Activated naive CD4-positive, alpha-beta T cell treated with anti-CD3 and anti-CD28 coated beads, Interleukin-2, amount 10 ng/mL, durations not matched to agents 7 days and 5 days (primary cell): Measurements from ENCODE around the gene GSN.
"Not testable (repeated sequence)": the region's sequence is repeated elsewhere in the genome, so short reads cannot be mapped to it uniquely, and the experiment has no call there.

ENCODE experiments used
- CTCF ChIA-PET: fragments of 350-600 bp; sonication (Branson Sonifier 250); formaldehyde crosslinking; loops from one replicate; lab custom pipeline; 2021; ENCODE audit warnings: antibody characterized with exemption; lab: Charles Lee
- DNase-seq: peaks from one replicate; pipeline ENCODE4 v3.0.0-alpha.2; 2020
- H3K27ac Mint-ChIP-seq: one replicate; pipeline ENCODE4 v1.8.0; 2021; ENCODE audit warnings: mild to moderate bottlenecking, moderate library complexity, mixed read lengths
- H3K27me3 Mint-ChIP-seq: one replicate; pipeline ENCODE4 v1.8.0; 2021; ENCODE audit warnings: mild to moderate bottlenecking, mixed read lengths
- H3K36me3 Mint-ChIP-seq: one replicate; pipeline ENCODE4 v1.8.0; 2021; ENCODE audit warnings: mixed read lengths
- H3K4me1 Mint-ChIP-seq: one replicate; pipeline ENCODE4 v1.8.0; 2021; ENCODE audit warnings: mixed read lengths
- H3K4me3 Mint-ChIP-seq: one replicate; pipeline ENCODE4 v1.8.0; 2021; ENCODE audit warnings: mild to moderate bottlenecking, moderate library complexity, mixed read lengths
- H3K9me3 Mint-ChIP-seq: one replicate; pipeline ENCODE4 v1.8.0; 2021; ENCODE audit warnings: mixed read lengths

GSN gene

DNA sequence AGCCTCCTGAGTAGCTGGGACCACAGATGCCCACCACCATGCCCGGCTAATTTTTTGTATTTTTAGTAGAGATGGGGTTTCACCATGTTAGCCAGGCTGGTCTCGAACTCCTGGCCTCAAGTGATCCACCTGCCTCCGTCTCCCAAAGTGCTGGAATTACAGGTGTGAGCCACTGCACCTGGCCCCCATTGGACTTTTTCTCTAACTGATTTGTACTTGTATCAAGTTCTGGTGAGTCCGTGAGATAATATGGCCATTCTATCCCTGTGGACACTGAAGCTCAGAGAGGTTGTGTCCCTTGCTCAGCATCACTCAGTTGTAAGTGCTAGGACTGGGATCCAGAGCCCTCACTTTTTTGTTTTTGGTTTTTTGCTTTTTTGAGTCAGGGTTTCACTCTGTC lies 23.6 kb downstream of the GSN start:
- H3K4me1 Mint-ChIP-seq, H3K27me3 Mint-ChIP-seq, DNase-seq, H3K4me3 Mint-ChIP-seq, H3K36me3 Mint-ChIP-seq, CTCF ChIA-PET, H3K27ac Mint-ChIP-seq, H3K9me3 Mint-ChIP-seq: not testable (repeated sequence)

DNA sequence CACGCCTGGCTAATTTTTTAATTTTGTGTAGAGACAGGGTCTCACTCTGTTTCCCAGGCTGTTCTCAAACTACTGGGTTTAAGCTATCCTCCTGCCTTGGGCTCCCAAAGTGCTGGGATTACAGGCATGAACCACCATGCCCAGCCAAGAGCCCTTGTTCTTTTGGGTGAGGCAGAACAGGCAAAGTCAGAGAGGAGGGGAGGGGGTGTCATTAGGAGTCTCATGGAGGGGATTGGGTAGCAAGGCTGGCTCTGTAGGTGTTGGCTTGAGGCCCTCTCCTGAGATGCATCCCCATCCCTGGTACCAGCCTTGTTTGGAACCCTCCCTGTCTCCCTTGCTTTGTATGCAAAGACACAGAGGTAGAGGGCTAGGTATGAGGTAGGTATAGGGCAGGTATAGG lies 24.1 kb downstream of the GSN start:
- DNase-seq, result peak; percentile 15
- H3K4me1 Mint-ChIP-seq, result no peaks in the 10 kb centered on the region
- no peaks in the 10 kb centered on the region for H3K36me3 Mint-ChIP-seq
- no peaks in the 10 kb centered on the region for H3K9me3 Mint-ChIP-seq
- H3K4me3 Mint-ChIP-seq, result no peak overlapping the region
- H3K27me3 Mint-ChIP-seq, result peaks cover 6% of the 10 kb centered on the region
- no peak overlapping the region for H3K27ac Mint-ChIP-seq
- CTCF ChIA-PET, result no interaction called here

- Mint-ChIP-seq H3K27me3 (peaks cover 7% of the 10 kb centered on the region), H3K9me3 (no peaks in the 10 kb centered on the region), H3K4me3 (no peak overlapping the region), H3K36me3 (no peaks in the 10 kb centered on the region), H3K4me1 (no peaks in the 10 kb centered on the region), H3K27ac (no peak overlapping the region)
- CTCF ChIA-PET, result no interaction called here
- DNase-seq, result peak; percentile 1
Measured at GRCh38 chr9:121292801-121293241, 24.9 kb downstream of the GSN start.

GRCh38 chr9:121294151-121294743 lies 26.3 kb downstream of the GSN start:
- no peak overlapping the region for H3K4me3 Mint-ChIP-seq
- H3K36me3 Mint-ChIP-seq, result no peaks in the 10 kb centered on the region
- peaks cover 22% of the 10 kb centered on the region for H3K27me3 Mint-ChIP-seq
- no peaks in the 10 kb centered on the region for H3K9me3 Mint-ChIP-seq
- peaks cover 7% of the 10 kb centered on the region for H3K4me1 Mint-ChIP-seq
- CTCF ChIA-PET, result interaction anchor here (0.7 kb wide), 1 partner anchor 15 kb away, joined by 3 read pairs; no protein-coding TSS in a partner anchor
- H3K27ac Mint-ChIP-seq, result no peak overlapping the region
- peak; percentile 5 for DNase-seq

DNA sequence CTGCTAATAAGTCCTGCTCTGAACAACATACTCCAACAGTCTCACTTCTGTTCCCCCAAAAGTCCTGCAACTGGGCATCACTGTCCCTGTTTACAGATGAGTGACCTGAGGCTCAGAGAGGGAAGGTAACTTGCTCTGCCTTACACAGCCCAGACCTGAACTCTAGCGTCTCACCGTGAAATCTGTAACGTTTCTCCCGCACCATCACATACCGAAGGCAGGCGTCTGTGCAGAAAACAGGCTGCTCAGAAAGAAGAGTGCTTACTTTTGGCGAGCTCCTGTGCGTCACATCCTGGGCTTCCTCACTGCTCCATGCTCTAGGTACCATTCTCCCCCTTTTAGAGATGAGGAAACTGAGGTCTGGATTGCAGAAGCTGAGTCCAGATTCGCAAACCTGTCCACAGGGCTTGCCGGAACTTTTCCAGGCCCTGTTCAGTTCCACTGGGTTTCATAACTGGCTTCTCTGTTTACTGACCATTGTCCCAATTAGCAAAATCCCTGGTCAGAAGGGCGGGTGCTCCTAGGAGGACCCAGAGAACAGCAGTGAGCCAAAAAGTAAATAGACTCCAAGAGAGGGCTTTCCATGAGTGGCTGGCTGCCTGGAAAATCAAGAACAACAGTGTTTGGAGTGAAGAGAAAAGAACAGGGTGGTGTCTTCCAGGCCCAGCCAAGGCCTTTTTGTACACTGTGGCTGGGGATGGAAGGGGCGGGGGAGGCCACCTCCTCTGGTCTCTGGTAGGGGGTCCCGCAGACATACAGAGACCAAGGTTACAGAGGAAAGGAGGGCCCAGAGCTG lies 27.1 kb downstream of the GSN start:
- Mint-ChIP-seq H3K27ac (no peak overlapping the region), H3K9me3 (no peaks in the 10 kb centered on the region), H3K27me3 (peaks cover 23% of the 10 kb centered on the region), H3K4me1 (peaks cover 11% of the 10 kb centered on the region), H3K36me3 (no peaks in the 10 kb centered on the region), H3K4me3 (no peak overlapping the region)
- CTCF ChIA-PET, result interaction anchor here (1.3 kb wide), 1 partner anchor 25 kb away, joined by 4 read pairs; no protein-coding TSS in a partner anchor
- DNase-seq, result no peak

DNA sequence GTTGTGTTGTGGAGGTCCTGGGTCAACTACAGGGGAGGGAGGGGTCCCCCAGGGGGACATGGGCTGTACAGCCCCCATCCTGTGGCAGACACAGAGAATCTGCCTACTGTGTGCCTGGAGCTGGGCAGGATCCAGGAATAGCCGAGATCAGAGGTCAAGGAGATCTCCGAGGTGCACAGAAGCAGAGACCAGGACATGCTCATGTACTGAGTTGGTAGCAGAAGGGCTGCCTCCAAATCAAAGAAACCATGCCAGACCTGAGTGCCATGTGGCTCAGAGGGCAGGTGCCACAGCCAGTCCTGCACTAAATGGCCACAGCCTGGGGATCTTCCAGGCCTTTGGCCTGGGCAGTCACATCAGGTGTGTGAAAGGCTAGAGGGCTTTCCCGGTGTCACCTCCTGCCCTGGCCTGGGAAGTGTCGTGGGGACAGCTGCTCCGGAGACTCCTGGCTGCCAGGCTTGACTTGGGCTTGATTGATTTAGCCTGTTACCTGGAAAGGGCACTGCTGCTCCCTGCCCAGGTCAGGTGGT lies 27.8 kb downstream of the GSN start:
- peak; percentile 14 for DNase-seq
- Mint-ChIP-seq H3K27me3 (peaks cover 29% of the 10 kb centered on the region), H3K4me1 (peaks cover 16% of the 10 kb centered on the region), H3K4me3 (no peak overlapping the region), H3K36me3 (no peaks in the 10 kb centered on the region), H3K27ac (no peak overlapping the region), H3K9me3 (no peaks in the 10 kb centered on the region)
- CTCF ChIA-PET, result interaction anchor here (1.3 kb wide), 1 partner anchor 24 kb away, joined by 4 read pairs; no protein-coding TSS in a partner anchor

DNA sequence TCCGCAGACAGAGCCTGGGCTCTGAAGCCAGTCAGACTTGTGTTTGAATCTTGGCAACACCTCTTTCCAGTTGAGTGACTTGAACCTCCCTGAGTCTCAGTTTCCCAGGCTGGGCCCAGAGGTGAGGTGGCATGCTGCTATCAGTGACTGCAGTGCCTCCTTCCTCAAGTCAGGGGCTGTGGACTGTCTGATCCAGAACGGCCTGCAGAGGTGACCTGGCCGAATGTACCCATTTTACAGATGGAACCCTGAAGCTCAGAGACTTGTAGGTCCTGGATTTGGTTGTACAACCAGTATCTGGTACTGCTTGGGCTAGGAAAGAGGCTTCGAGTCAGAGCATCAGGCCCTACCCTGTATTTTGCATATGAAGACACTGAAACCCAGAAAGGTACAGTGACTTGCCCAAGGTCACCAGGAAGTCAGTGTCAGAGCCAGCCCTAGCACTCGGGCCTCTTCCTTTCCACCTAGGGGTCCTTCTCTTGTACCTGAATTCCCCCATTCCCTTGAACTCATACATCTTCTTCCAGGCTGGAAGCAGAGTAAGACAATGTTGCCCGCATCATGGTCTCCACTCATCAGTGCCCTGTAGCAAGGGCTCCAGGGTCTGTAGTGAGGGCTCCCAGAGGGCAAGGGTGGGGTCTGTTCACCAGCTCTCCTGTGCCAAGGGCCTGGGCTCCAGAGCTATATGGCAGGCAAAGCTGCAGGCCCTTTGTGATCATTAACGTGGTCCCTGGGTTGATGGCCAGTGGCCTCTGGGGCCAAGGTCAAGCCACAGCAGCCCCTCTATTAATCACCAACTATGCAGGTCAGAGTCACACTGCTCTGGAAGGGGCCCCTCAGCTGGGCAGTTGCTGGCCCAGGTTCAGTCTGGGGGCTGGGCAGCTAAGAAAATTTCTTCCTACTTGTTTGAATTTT lies 28.5 kb downstream of the GSN start:
- CTCF ChIA-PET, result interaction anchor here (1.2 to 1.3 kb wide), 2 partner anchors 18 to 23 kb away, joined by 4 read pairs; no protein-coding TSS in a partner anchor
- no peak overlapping the region for H3K27ac Mint-ChIP-seq
- H3K4me1 Mint-ChIP-seq, result peaks cover 16% of the 10 kb centered on the region
- peaks cover 37% of the 10 kb centered on the region for H3K27me3 Mint-ChIP-seq
- no peaks in the 10 kb centered on the region for H3K9me3 Mint-ChIP-seq
- peak; percentile 11 for DNase-seq
- no peaks in the 10 kb centered on the region for H3K36me3 Mint-ChIP-seq
- no peak overlapping the region for H3K4me3 Mint-ChIP-seq

- Mint-ChIP-seq H3K4me3 (no peak overlapping the region), H3K9me3 (no peaks in the 10 kb centered on the region), H3K36me3 (no peaks in the 10 kb centered on the region), H3K4me1 (peaks cover 16% of the 10 kb centered on the region), H3K27me3 (peaks cover 43% of the 10 kb centered on the region), H3K27ac (no peak overlapping the region)
- CTCF ChIA-PET, result interaction anchor here (1.2 to 2.2 kb wide), 2 partner anchors 9 to 19 kb away, joined by 4 to 7 read pairs; no protein-coding TSS in a partner anchor
- no peak for DNase-seq
Measured at GRCh38 chr9:121297389-121297788, 29.4 kb downstream of the GSN start.

GRCh38 chr9:121298016-121298538 lies 30.1 kb downstream of the GSN start:
- H3K36me3 Mint-ChIP-seq, result no peaks in the 10 kb centered on the region
- CTCF ChIA-PET, result interaction anchor here (1.2 to 2.2 kb wide), 2 partner anchors 10 to 19 kb away, joined by 4 to 7 read pairs; no protein-coding TSS in a partner anchor
- peak; percentile 14 for DNase-seq
- H3K4me3 Mint-ChIP-seq, result no peak overlapping the region
- H3K27ac Mint-ChIP-seq, result no peak overlapping the region
- H3K27me3 Mint-ChIP-seq, result peaks cover 43% of the 10 kb centered on the region
- H3K4me1 Mint-ChIP-seq, result peaks cover 16% of the 10 kb centered on the region
- H3K9me3 Mint-ChIP-seq, result no peaks in the 10 kb centered on the region

GRCh38 chr9:121298689-121299466 lies 30.9 kb downstream of the GSN start:
- Mint-ChIP-seq H3K27ac (no peak overlapping the region), H3K4me3 (peak overlapping the region; percentile 50), H3K27me3 (peaks cover 43% of the 10 kb centered on the region), H3K9me3 (no peaks in the 10 kb centered on the region), H3K36me3 (no peaks in the 10 kb centered on the region), H3K4me1 (peaks cover 16% of the 10 kb centered on the region)
- CTCF ChIA-PET, result interaction anchor here (1.0 to 2.2 kb wide), 5 partner anchors 11 to 86 kb away, joined by 3 to 7 read pairs (median 4); no protein-coding TSS in a partner anchor
- peak; percentile 16 for DNase-seq

DNA sequence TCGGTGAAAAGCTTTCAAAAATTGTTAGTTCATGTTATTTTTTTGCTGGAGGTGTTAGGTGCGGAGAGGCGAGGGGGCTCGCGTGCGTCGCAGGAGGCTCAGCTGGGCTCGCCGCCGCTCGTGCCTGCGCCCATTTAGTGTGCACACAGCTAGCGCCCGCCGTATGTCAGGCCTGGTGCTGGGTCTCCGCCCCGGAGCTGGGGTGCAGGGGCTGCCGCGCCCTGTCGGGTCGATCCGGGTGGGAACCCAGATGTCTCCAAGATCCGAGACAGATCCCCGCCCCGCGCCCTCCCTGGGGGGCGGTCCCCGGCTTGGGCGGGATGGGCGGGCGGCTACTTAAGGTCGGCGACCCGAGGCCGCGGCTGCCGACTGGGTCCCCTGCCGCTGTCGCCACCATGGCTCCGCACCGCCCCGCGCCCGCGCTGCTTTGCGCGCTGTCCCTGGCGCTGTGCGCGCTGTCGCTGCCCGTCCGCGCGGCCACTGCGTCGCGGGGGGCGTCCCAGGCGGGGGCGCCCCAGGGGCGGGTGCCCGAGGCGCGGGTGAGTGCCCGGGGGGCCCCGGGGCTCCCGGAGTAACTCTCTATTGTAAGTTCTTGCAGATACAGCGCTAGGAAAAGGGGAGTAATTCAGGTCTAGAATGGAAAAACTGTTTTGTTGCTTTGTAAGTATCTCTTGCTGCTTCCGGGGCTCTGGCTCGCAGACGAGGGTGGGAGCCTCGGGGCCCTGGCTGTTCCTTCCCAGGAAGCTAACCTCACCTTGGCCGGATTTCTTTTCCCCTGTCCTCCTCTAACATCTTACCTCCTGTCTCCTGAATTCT lies 31.7 kb downstream of the GSN start:
- peaks cover 16% of the 10 kb centered on the region for H3K4me1 Mint-ChIP-seq
- no peak overlapping the region for H3K27ac Mint-ChIP-seq
- peak overlapping the region; percentile 63 for H3K4me3 Mint-ChIP-seq
- H3K9me3 Mint-ChIP-seq, result no peaks in the 10 kb centered on the region
- peak; percentile 52 for DNase-seq
- CTCF ChIA-PET, result interaction anchor here (1.0 to 2.2 kb wide), 5 partner anchors 11 to 87 kb away, joined by 3 to 7 read pairs (median 4); no protein-coding TSS in a partner anchor
- no peaks in the 10 kb centered on the region for H3K36me3 Mint-ChIP-seq
- peaks cover 43% of the 10 kb centered on the region for H3K27me3 Mint-ChIP-seq
